GM21423 (cell line): Measurements from ENCODE around the gene ERI3.
A peak's percentile ranks its signal among the peaks of the same experiment; 100 is the strongest.
"Not testable (repeated sequence)": the region's sequence is repeated elsewhere in the genome, so short reads cannot be mapped to it uniquely, and the experiment has no call there.

ENCODE experiments used
- ATAC-seq: cut with Tn5 transposase; IDR thresholded peaks from one replicate; pipeline ENCODE4 v1.9.1; 2021; ENCODE audit warnings: mild to moderate bottlenecking, moderate library complexity; ENCODE audit not compliant: unreplicated experiment

The ERI3 gene

DNA sequence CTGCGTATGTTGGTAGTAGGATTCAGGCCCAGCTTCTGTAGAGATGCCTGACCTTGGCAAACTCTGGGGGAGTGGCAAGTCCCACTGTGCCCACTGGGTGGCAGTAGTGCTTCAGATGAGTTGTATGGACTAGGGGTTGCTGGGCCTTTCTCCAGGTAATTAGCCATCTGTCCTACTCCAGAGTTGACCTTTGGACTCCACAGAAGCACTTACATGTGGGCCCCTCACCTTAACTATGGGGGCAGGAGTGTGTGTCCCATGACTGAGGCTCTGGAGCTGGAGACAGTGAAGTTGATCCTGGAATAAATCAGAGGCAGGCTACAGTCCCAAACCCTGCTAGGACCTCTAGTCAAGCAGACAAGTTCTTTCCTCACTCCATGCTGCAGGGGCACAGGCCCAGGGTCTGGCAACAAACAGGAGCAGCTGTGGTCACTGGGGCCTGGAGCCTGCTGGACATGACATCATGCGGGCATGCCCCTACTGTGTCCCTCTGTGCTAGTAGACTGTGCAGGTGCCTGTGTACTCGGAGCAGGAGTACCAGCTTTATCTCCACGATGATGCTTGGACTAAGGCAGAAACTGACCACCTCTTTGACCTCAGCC lies 137.1 kb downstream of the ERI3 start:
- no peak for ATAC-seq

DNA sequence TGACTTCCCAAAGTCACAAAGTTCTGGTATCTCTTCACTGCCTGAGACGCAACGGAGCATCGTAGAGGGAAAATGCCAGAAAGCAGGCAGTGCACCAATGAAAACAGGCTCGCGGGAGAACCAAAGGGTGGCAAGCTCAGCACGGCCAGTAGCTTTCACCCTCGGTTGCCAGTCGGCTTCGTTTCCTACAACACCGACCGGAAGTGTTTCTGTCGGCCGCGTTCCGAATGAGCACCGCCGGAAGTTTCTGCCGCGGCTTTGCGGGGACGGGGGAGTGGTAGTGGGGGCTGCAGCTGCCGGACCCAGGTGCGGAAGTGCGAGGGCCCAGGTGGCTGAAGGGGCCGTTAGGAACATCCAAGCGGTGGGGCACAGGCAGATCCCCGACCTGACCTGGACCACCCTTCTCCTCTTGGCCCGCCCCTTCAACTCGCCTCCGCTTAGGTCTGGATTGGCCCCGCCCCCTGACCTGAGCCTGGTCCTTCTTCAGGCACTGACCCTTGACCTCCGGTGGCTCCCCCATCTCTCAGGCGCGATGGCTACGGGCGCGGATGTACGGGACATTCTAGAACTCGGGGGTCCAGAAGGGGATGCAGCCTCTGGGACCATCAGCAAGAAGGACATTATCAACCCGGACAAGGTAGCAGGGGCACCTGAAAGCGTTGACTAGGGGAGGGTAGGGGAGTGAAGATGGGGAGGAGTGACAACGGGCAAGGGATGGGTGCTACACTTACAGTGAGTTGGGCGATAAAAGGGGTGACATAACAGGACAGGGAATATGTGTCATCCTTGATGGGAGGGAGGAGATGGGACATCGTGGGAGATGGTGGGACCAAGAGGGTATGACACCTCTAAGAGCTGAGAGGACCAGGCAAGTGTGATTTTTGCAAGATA lies 141.6 kb downstream of the ERI3 start, which contains the start of gene DMAP1:
DMAP1 (plus strand) TSS at position 250 of the 891 bp plus-strand sequence; CDS start at position 533, 283 bp downstream.
- ATAC-seq = peak; percentile 73

DNA sequence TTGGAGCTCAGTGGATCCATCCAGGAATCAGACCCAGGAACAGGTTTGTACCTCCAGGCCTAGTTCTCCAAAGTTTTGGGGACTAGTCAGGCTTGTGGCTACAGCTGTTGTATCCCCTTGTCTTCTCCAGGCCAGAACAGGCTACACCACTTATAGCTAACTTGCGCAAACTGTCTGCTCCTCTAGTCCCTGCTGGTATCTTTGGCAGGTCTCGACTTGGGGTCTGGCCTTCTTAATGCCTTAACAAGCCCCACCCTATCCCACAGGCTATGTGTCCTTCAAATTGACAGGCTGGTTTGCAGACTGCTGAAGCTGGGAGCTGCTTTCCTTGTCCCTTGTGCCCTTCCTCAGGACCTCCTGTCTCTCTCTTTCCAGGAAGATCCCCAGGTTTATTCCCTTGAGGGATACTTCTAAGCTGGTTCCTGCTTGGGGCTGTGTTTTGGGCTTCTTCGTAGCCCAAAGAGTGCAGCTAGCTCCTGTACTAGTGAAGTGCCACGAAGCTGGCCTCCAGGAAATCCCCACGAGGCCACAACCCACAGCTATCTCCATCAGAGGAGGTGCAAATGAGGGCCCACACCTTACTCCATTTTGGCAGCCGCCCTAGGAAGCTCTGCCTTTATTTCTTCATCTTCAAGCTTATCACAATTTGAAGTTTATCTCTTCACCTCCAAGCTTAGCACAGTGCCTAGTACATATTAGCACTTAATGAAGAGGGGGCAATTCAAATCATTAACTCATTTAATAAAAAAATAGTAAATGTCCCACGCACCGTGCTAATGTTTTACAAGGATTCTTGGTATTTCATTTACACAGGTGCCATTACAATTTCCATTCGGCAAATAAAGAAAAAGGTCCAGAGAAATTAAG lies 142.5 kb downstream of the ERI3 start:
- no peak for ATAC-seq

DNA sequence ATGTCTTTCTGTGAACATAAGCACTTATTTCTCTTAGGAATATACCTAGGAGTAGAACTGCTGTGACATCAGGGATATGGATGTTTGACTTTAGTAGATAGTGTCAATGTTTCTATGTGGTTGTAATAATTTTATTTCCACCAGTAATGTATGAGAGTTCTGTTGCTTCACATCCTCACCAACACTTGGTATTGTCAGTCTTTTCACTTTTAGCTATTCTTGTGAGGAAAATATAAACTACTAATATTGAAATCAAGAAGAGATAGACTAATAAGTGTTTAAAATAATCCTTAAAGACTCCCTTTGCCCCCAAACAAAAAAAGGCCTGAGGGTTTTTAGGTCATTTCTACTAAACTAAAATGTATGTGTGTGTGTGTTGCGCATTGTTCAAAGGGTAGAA lies 144.5 kb downstream of the ERI3 start:
- ATAC-seq = no peak

DNA sequence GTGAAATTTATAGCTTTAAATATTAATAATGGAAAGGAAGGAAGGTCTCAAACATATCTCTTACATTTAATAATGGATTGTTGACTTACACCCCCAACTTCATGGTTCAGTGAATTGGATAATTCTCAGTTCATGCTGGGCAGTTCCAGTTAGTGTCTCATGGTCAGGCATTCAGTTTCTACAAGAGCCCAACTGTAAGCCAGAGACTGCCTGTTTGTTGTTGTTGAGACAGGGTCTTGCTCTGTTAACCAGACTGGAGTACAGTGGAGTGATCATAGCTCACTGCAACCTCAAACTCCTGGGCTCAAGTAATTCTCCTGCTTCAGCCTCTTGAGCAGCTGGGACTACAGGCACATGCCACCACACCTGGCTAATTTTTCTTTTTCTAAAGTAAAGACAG lies 146.8 kb downstream of the ERI3 start:
- no peak for ATAC-seq

DNA sequence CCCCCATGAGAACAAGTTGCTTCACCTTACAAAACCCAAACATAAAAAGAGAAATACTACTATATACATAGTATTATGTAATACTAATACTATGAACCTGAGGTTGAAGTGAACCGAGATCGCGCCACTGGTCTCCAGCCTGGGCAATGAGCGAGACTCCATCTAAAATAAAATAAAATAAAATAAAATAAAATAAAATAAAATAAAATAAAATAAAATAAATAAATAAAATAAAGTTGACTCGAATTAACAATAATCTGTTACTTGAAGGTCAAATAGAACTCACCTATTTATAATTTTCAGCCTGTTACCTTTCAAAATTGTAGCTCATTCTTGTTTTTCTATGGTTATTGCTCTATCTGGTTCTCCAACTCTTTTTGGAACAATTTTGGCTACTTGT lies 148.5 kb downstream of the ERI3 start:
- ATAC-seq = not testable (repeated sequence)

DNA sequence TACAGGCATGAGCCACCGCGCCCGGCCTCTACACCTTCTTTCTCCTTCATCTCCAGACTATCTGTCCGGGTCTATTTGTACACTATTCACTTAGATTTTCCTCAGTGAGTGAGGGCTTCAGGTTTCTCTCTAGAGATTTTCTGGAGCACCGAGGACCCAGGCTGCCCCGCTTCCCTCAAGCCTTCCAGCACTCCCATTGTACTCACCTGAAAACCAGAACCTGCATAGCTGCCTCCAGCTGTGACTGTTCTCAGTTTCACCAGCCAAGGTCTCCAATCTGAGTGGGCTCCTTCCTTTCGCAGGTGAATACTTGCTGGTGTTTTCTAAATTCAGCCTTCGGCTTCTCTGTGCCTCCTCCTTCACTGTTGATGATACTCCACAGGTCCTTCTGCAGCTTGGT lies 154.7 kb downstream of the ERI3 start:
- no peak for ATAC-seq

DNA sequence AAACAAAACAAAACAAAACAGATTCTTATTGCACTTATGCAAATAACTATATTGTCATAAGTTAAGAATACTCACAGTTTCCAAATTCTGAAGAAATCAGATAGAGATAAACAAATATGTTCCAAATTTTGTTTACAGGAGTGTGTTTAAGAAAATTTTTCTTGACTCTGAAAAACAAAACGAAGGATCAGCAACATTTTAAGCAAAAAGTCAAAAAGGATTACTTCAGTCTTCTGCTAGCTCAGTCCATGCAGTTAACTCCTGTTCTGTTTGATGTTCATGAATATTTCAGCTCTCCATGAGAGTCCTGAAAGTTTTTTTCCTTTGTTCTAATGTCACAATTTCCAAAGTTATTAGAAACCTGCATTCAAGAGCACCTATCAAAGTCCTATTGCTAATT lies 180.4 kb downstream of the ERI3 start:
- ATAC-seq = no peak
